ENCODE results near the gene SPIN1. TPM values are rescaled to one million over a fixed set of nuclear protein-coding genes. Genes with fewer than 3 reads are reported as not detected.

The SPIN1 gene
- polyA plus RNA-seq, 3 donors: 11.0 to 14.0 (median 11.3) TPM

DNA sequence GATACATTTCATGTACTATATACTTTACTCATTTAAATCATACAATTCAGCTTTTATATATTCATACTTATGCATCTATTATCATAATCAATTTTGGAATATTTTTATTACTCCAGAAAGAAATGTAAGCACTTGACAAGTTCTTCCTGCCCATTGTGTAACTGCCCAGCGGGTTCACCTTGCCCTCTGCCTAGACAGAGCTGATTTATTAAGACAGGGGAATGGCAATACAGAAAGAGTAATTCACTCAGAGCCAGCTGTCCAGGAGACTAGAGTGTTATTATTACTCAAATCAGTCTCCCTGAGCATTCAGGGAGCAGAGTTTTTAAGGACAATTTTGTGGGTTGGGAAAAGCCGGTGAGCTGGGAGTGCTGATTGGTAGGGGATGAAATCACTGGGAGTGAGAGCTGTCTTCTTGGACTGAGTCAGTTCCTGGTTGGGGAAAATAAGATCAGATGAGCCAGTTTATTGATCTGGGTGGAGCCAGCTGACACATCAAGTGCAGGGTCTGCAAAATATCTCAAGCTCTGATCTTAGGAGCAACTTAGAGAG, 16.1 kb upstream of the SPIN1 start:
- Histone ChIP-seq H3K36me3 (replicated peaks in 1 of 2; ENCODE audit: control insufficient read depth in 1 of 2, insufficient read depth in 2 of 2, low read length in 2 of 2) (no peaks in the 10 kb centered on the region), H3K27me3 (ENCODE audit: control insufficient read depth in 2 of 2, insufficient read depth in 2 of 2, low read length in 2 of 2) (no peaks in the 10 kb centered on the region), H3K4me2 (replicated peaks; ENCODE audit: extremely low read depth, low read length, poor library complexity, severe bottlenecking) (no peak overlapping the region), H3K79me2 (ENCODE audit: insufficient read depth, low read length) (no peaks in the 10 kb centered on the region), H3K4me3 (replicated peaks in 1 of 3; ENCODE audit: low read depth in 2 of 3, low read length in 3 of 3) (no peak overlapping the region), H3K9me3 (replicated peaks in 1 of 2; ENCODE audit: control insufficient read depth in 1 of 2, insufficient read depth in 1 of 2, low read length in 2 of 2) (peaks cover 13 to 22% of the 10 kb centered on the region in 2 donors), H4K20me1 (ENCODE audit: insufficient read depth, low read length) (no peaks in the 10 kb centered on the region), H3K9ac (ENCODE audit: insufficient read depth, low read length, poor library complexity, severe bottlenecking) (no peak overlapping the region), H3K4me1 (ENCODE audit: control insufficient read depth in 1 of 2, insufficient read depth in 2 of 2, low read length in 2 of 2) (no peaks in the 10 kb centered on the region), H2AFZ (ENCODE audit: insufficient read depth, low read depth, low read length, poor library complexity, severe bottlenecking) (no peak overlapping the region), H3K27ac (ENCODE audit: low read depth in 1 of 2, low read length in 2 of 2) (no peak overlapping the region)
- Mint-ChIP-seq H3K27me3 (ENCODE audit: low read depth in 3 of 3) (no peaks in the 10 kb centered on the region), H3K36me3 (peaks cover 0 to 3% of the 10 kb centered on the region in 2 donors), H3K27ac (no peak overlapping the region), H3K9me3 (peaks cover 15 to 31% (median 24%) of the 10 kb centered on the region in 7 donors), H3K4me1 (peaks cover 5% of the 10 kb centered on the region), H3K4me3 (no peak overlapping the region)
- TF ChIP-seq, protein P1, sequence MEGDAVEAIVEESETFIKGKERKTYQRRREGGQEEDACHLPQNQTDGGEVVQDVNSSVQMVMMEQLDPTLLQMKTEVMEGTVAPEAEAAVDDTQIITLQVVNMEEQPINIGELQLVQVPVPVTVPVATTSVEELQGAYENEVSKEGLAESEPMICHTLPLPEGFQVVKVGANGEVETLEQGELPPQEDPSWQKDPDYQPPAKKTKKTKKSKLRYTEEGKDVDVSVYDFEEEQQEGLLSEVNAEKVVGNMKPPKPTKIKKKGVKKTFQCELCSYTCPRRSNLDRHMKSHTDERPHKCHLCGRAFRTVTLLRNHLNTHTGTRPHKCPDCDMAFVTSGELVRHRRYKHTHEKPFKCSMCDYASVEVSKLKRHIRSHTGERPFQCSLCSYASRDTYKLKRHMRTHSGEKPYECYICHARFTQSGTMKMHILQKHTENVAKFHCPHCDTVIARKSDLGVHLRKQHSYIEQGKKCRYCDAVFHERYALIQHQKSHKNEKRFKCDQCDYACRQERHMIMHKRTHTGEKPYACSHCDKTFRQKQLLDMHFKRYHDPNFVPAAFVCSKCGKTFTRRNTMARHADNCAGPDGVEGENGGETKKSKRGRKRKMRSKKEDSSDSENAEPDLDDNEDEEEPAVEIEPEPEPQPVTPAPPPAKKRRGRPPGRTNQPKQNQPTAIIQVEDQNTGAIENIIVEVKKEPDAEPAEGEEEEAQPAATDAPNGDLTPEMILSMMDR (IDR thresholded peaks at IDR 0.05): no peak
- DNase-seq: no peak
- 100% methylated on average over 1 of the region's 2 CpGs for WGBS (ENCODE audit: insufficient coverage)
- intact Hi-C loops (cut with micrococcal nuclease): no loop called here

DNA sequence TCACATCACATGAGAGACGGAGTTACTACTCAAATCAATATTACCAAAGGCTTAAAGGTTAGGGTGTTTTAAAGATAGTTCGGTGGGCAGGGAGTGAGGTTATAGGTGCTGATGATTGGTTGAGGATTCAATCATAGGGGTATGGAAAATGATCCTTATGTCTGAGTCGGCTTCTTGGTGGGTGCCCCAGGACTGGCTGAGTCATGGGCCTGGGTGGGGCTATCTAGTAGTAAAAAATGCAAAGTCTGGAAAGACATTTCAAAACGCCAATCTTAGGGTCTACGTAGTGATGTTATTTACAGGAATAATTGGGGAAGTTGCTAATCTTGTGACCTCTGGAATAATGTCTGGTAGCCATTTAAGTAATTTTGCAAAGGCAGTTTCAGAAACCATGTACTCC, 15.2 kb upstream of the SPIN1 start:
- no peaks in the 10 kb centered on the region for H4K20me1 ChIP-seq (ENCODE audit: insufficient read depth, low read length)

More for the DNA sequence above, 15.2 kb upstream of the SPIN1 start:
- intact Hi-C loops (cut with micrococcal nuclease): no loop called here
- Histone ChIP-seq H3K79me2 (ENCODE audit: insufficient read depth, low read length) (no peaks in the 10 kb centered on the region), H3K4me1 (ENCODE audit: control insufficient read depth in 1 of 2, insufficient read depth in 2 of 2, low read length in 2 of 2) (no peaks in the 10 kb centered on the region), H3K4me3 (replicated peaks in 1 of 3; ENCODE audit: low read depth in 2 of 3, low read length in 3 of 3) (no peak overlapping the region), H2AFZ (ENCODE audit: insufficient read depth, low read depth, low read length, poor library complexity, severe bottlenecking) (no peak overlapping the region), H3K27ac (ENCODE audit: low read depth in 1 of 2, low read length in 2 of 2) (no peak overlapping the region), H3K9me3 (replicated peaks in 1 of 2; ENCODE audit: control insufficient read depth in 1 of 2, insufficient read depth in 1 of 2, low read length in 2 of 2) (peaks cover 4 to 20% of the 10 kb centered on the region in 2 donors), H3K27me3 (ENCODE audit: control insufficient read depth in 2 of 2, insufficient read depth in 2 of 2, low read length in 2 of 2) (no peaks in the 10 kb centered on the region), H3K9ac (ENCODE audit: insufficient read depth, low read length, poor library complexity, severe bottlenecking) (no peak overlapping the region), H3K4me2 (replicated peaks; ENCODE audit: extremely low read depth, low read length, poor library complexity, severe bottlenecking) (no peak overlapping the region), H3K36me3 (replicated peaks in 1 of 2; ENCODE audit: control insufficient read depth in 1 of 2, insufficient read depth in 2 of 2, low read length in 2 of 2) (no peaks in the 10 kb centered on the region)
- Mint-ChIP-seq H3K27ac (no peak overlapping the region), H3K4me1 (peaks cover 5% of the 10 kb centered on the region), H3K9me3 (peaks cover 7 to 26% (median 22%) of the 10 kb centered on the region in 7 donors), H3K36me3 (peaks cover 0 to 3% of the 10 kb centered on the region in 2 donors), H3K4me3 (no peak overlapping the region), H3K27me3 (ENCODE audit: low read depth in 3 of 3) (no peaks in the 10 kb centered on the region)
- DNase-seq: peak in 2 of 3 donors; percentile 9 to 13
- 56% methylated on average over 3 of the region's 5 CpGs for WGBS (ENCODE audit: insufficient coverage)
- TF ChIP-seq, protein P1 (IDR thresholded peaks at IDR 0.05): no peak

All from CD14-positive monocyte (primary cell).